A549 (cell line): Measurements from ENCODE around the gene KANTR. TPM values are rescaled to one million over a fixed set of nuclear protein-coding genes. Genes with fewer than 3 reads are reported as not detected.

Experiments
- ATAC-seq, 2 experiments: fragments of 200-7000 bp in 1 of 2; fragments of >200 bp in 1 of 2; cut with Nextera tagmentation in 1 of 2; cut with Tn5 transposase in 1 of 2; 3 replicates each; pipeline versions ENCODE4 v1.8.0 to v1.9.1; 2018 to 2020; ENCODE audit warnings: mild to moderate bottlenecking in 1 of 2, moderate library complexity in 1 of 2
- CTCF ChIA-PET: fragments of 300-600 bp; sonication (Branson Sonifier 250); formaldehyde crosslinking; extraction: SDS; loops from one replicate; lab custom pipeline; 2021; ENCODE audit warnings: antibody characterized with exemption, inconsistent platforms; lab: Yijun Ruan, JAX
- POLR2A ChIA-PET: fragments of 350-600 bp; formaldehyde crosslinking; extraction: SDS; loops from one replicate; lab custom pipeline; 2021; ENCODE audit warnings: antibody characterized with exemption, inconsistent platforms; lab: Yijun Ruan, JAX
- DNase-seq, 2 experiments: peaks; one replicate each; pipeline versions ENCODE4 v3.0.0 to v3.0.0-alpha.2; 2011 to 2016; ENCODE audit warnings: low read depth in 1 of 2, low spot score in 1 of 2
- FAIRE-seq: peaks from 2 replicates; lab custom pipeline; 2011; peaks lifted over from hg19 to GRCh38; lab: Jason Lieb, UNC
- H3K27ac ChIP-seq, 2 experiments: fragments of >200 bp; sonication (Bioruptor Twin); formaldehyde crosslinking; 3 replicates each; pipeline ENCODE4 v1.5.1; 2016 to 2017
- H3K4me1 ChIP-seq: fragments of >200 bp; sonication (Bioruptor Twin); formaldehyde crosslinking; 3 replicates; pipeline ENCODE4 v1.6.1; 2016
- H3K4me2 ChIP-seq: fragments of >200 bp; sonication (Bioruptor Twin); formaldehyde crosslinking; 3 replicates; pipeline ENCODE4 v1.6.1; 2016
- H3K4me3 ChIP-seq: fragments of >200 bp; sonication (Bioruptor Twin); formaldehyde crosslinking; 3 replicates; pipeline ENCODE4 v1.5.1; 2016
- H3K9me3 ChIP-seq: fragments of >200 bp; sonication (Bioruptor Twin); formaldehyde crosslinking; 3 replicates; pipeline ENCODE4 v1.6.1; 2016
- CEBPB ChIP-seq, 2 experiments: fragments of >200 bp in 1 of 2; sonication (Bioruptor Twin) in 1 of 2; formaldehyde crosslinking in 1 of 2; IDR thresholded peaks; 2 replicates each; pipeline ENCODE4 v1.6.1; 2012 to 2016
- E2F6 ChIP-seq: IDR thresholded peaks from 2 replicates; pipeline ENCODE4 v1.6.1; 2012; ENCODE audit warnings: low read depth, borderline replicate concordance
- EP300 ChIP-seq, 2 experiments: fragments of >200 bp; sonication (Bioruptor Twin); formaldehyde crosslinking; IDR thresholded peaks; 2 replicates in 1 of 2; 3 replicates in 1 of 2; pipeline ENCODE4 v1.6.1; 2016 to 2017
- FOSL2 ChIP-seq, 2 experiments: fragments of 450-650 bp in 1 of 2; fragments of >200 bp in 1 of 2; sonication (Bioruptor Twin) in 1 of 2; formaldehyde crosslinking; IDR thresholded peaks; 2 replicates each; pipeline versions ENCODE4 v1.5.0 to v1.6.1; 2016 to 2020; ENCODE audit warnings: mild to moderate bottlenecking in 1 of 2, moderate library complexity in 1 of 2
- HDAC2 ChIP-seq: fragments of 200-600 bp; sonication (generic); IDR thresholded peaks from 2 replicates; pipeline ENCODE4 v1.6.1; 2016
- HES2 ChIP-seq: fragments of >200 bp; sonication (Bioruptor Twin); formaldehyde crosslinking; IDR thresholded peaks from 2 replicates; pipeline ENCODE4 v1.6.1; 2016
- HOXB5 ChIP-seq: fragments of 250-450 bp; sonication (Bioruptor Pico); IDR thresholded peaks from 2 replicates; pipeline ENCODE4 v1.5.0; 2020; ENCODE audit warnings: mild to moderate bottlenecking, moderate library complexity
- JUN ChIP-seq, 2 experiments: fragments of >200 bp; sonication (Bioruptor Twin); formaldehyde crosslinking; IDR thresholded peaks; 2 replicates in 1 of 2; 3 replicates in 1 of 2; pipeline ENCODE4 v1.6.1; 2016 to 2017
- JUNB ChIP-seq: fragments of >200 bp; sonication (Bioruptor Twin); formaldehyde crosslinking; IDR thresholded peaks from 2 replicates; pipeline ENCODE4 v1.6.1; 2016
- KDM5A ChIP-seq: fragments of 200-600 bp; sonication (generic); IDR thresholded peaks from 2 replicates; pipeline ENCODE4 v1.6.1; 2016; ENCODE audit warnings: antibody characterized with exemption, mild to moderate bottlenecking
- MAZ ChIP-seq: fragments of 150-350 bp; IDR thresholded peaks from 2 replicates; pipeline ENCODE4 v1.6.1; 2014; ENCODE audit warnings: antibody characterized with exemption, low read depth, low read length, borderline replicate concordance
- NFE2L2 ChIP-seq: fragments of 150-350 bp; conservative IDR thresholded peaks from 2 replicates; pipeline ENCODE4 v1.6.1; 2014; ENCODE audit warnings: low read length
- PBX3 ChIP-seq: IDR thresholded peaks from 2 replicates; pipeline ENCODE4 v1.6.1; 2012
- PHF8 ChIP-seq: fragments of 200-600 bp; sonication (generic); IDR thresholded peaks from 2 replicates; pipeline ENCODE4 v1.6.1; 2016; ENCODE audit warnings: low read depth, mild to moderate bottlenecking, antibody characterized with exemption, moderate library complexity, borderline replicate concordance
- POLR2A ChIP-seq: IDR thresholded peaks from 2 replicates; pipeline ENCODE4 v1.6.1; 2012; ENCODE audit warnings: mild to moderate bottlenecking, low read length
- POLR2AphosphoS2 ChIP-seq: conservative IDR thresholded peaks from 2 replicates; pipeline ENCODE4 v1.6.1; 2012; ENCODE audit warnings: low read length, improper control_type of control experiment, inconsistent platforms
- RAD21 ChIP-seq, 2 experiments: fragments of >200 bp in 1 of 2; sonication (Bioruptor Twin) in 1 of 2; formaldehyde crosslinking in 1 of 2; IDR thresholded peaks in 1 of 2; conservative IDR thresholded peaks in 1 of 2; 2 replicates in 1 of 2; 3 replicates in 1 of 2; pipeline ENCODE4 v1.6.1; 2012 to 2018; ENCODE audit warnings: inconsistent platforms in 1 of 2
- RFX5 ChIP-seq: fragments of 450-650 bp; IDR thresholded peaks from 2 replicates; pipeline ENCODE4 v1.7.1; 2014; ENCODE audit warnings: antibody characterized with exemption, mild to moderate bottlenecking, moderate library complexity
- SREBF2 ChIP-seq: fragments of 450-650 bp; IDR thresholded peaks from 2 replicates; pipeline ENCODE4 v1.6.1; 2014; ENCODE audit warnings: mild to moderate bottlenecking, moderate library complexity
- TP53 ChIP-seq: fragments of 250-450 bp; sonication (Bioruptor Pico); IDR thresholded peaks from 2 replicates; pipeline ENCODE4 v1.5.0; 2021; ENCODE audit warnings: mild to moderate bottlenecking, moderate library complexity
- WGBS: methylation state at CpG from one replicate; pipeline ENCODE4 v1.1.6; 2017; ENCODE audit errors: missing lambda C conversion rate; 5-methylcytosine and 5-hydroxymethylcytosine counted together
- polyA minus RNA-seq: library from RNA; depleted of rRNA, polyadenylated mRNA; stranded (reverse); fragments of >200 nt; gene quantifications from 2 replicates; pipeline ENCODE4 v1.2.3, GENCODE V29; 2011; rRNA and poly(A)+ RNA removed
- polyA plus RNA-seq, 4 experiments: library from polyadenylated mRNA; depleted of rRNA in 3 of 4; stranded (reverse); fragments of >200 nt; fragmentation: RNase III in 1 of 4; extraction: RNeasy Plus Mini Kit Qiagen cat#74134 plus additional on column Dnase treatment in 1 of 4; gene quantifications; 2 replicates in 3 of 4; 3 replicates in 1 of 4; pipeline ENCODE4 v1.2.3, GENCODE V29; 2011 to 2017
- TF ChIP-seq, protein P1 (sequence below): fragments of 450-650 bp; IDR thresholded peaks from 2 replicates; pipeline ENCODE4 v1.6.1; 2014; ENCODE audit warnings: antibody characterized with exemption
- TF ChIP-seq, protein P2 (sequence below): IDR thresholded peaks from 2 replicates; pipeline ENCODE4 v1.6.1; 2012
- TF ChIP-seq, protein P3 (sequence below): fragments of 250-450 bp; sonication (Bioruptor Pico); IDR thresholded peaks from 2 replicates; pipeline ENCODE4 v1.5.0; 2020; ENCODE audit warnings: low read depth, mild to moderate bottlenecking, moderate library complexity

KANTR gene, protein sequence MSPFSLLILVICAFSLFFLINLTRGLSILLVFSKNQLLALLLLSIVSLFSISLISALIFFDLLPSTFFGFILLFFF
- polyA plus RNA-seq (2011; rRNA removed) = 5.3 and 5.7 TPM in 2 replicates
- 1.3 and 1.7 TPM in 2 replicates for polyA plus RNA-seq (2012; cell fraction: cytosol; rRNA removed)
- polyA plus RNA-seq (2012; cell fraction: nucleus; rRNA removed) = 4.1 and 5.7 TPM in 2 replicates
- 2.4 to 3.3 TPM (median 2.6 TPM) in 3 replicates for polyA plus RNA-seq (2017; fragmentation: RNase III; extraction: RNeasy Plus Mini Kit Qiagen cat#74134 plus additional on column Dnase treatment)
- 20.1 and 23.2 TPM in 2 replicates for polyA minus RNA-seq

GRCh38 chrX:53093748-53094581 is at the start of gene KANTR:
Gene KANTR (plus strand): TSS chrX:53094142. CDS start chrX:53124273, 30,131 bp downstream.
- H3K4me1 ChIP-seq = peaks cover 6% of the 10 kb centered on the region; the same call in 2 of the 3 replicates
- FAIRE-seq = peak; percentile 99
- WGBS = 1% methylated on average over 33 of the region's 67 CpGs
- ChIA-PET POLR2A (interaction anchor here (1.0 to 1.7 kb wide), 2 partner anchors 12 to 132 kb away, joined by 3 to 11 read pairs; partner anchors contain the start of gene TSPYL2), CTCF (interaction anchor here (0.8 kb wide), 1 partner anchor 16 kb away, joined by 3 read pairs; no protein-coding TSS in a partner anchor)
- H3K27ac ChIP-seq = peak within 1 kb of the TSS; percentile 81 to 89
- TF ChIP-seq JUNB (no peak), KDM5A (no peak), JUN (IDR thresholded peaks at IDR 0.05) (no peak), EP300 (IDR thresholded peaks at IDR 0.05) (no peak), FOSL2 (IDR thresholded peaks at IDR 0.05) (no peak), FOSL2 (CRISPR knock-in tag; IDR thresholded peaks at IDR 0.05) (no peak; the same call in 1 of the 2 replicates), HES2 (no peak), CEBPB (IDR thresholded peaks at IDR 0.05) (no peak), POLR2AphosphoS2 (no peak), TP53 (no peak), PHF8 (peak; percentile 35; the same call in 1 of the 2 replicates), MAZ (no peak), HDAC2 (no peak), NFE2L2 (no peak), RFX5 (peak; percentile 71; the same call in 1 of the 2 replicates), POLR2A (peak; percentile 28), RAD21 (conservative IDR thresholded peaks at IDR 0.05 in 1 of 2, IDR thresholded peaks at IDR 0.05 in 1 of 2) (no peak), HOXB5 (CRISPR knock-in tag) (no peak), SREBF2 (no peak), E2F6 (peak; percentile 96), PBX3 (0 out of 2 replicates have a peak, but pooled peaks have one; percentile 65)
- TF ChIP-seq, protein P1, sequence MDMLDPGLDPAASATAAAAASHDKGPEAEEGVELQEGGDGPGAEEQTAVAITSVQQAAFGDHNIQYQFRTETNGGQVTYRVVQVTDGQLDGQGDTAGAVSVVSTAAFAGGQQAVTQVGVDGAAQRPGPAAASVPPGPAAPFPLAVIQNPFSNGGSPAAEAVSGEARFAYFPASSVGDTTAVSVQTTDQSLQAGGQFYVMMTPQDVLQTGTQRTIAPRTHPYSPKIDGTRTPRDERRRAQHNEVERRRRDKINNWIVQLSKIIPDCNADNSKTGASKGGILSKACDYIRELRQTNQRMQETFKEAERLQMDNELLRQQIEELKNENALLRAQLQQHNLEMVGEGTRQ = peak; percentile 76
- TF ChIP-seq, protein P2, sequence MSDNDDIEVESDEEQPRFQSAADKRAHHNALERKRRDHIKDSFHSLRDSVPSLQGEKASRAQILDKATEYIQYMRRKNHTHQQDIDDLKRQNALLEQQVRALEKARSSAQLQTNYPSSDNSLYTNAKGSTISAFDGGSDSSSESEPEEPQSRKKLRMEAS = peak; percentile 82
- TF ChIP-seq, protein P3, sequence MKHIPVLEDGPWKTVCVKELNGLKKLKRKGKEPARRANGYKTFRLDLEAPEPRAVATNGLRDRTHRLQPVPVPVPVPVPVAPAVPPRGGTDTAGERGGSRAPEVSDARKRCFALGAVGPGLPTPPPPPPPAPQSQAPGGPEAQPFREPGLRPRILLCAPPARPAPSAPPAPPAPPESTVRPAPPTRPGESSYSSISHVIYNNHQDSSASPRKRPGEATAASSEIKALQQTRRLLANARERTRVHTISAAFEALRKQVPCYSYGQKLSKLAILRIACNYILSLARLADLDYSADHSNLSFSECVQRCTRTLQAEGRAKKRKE (CRISPR knock-in tag) = no peak
- peak within 1 kb of the TSS; percentile 99 for H3K4me2 ChIP-seq
- no peaks in the 10 kb centered on the region for H3K9me3 ChIP-seq
- ATAC-seq = peak; percentile 91 to 95
- H3K4me3 ChIP-seq = peak within 1 kb of the TSS; percentile 81
- peak; percentile 95 to 96 for DNase-seq
